Nucleus accumbens (tissue), 56 donors: Measurements from ENCODE around the gene ARFGEF3.
"Not testable (repeated sequence)": the region's sequence is repeated elsewhere in the genome, so short reads cannot be mapped to it uniquely, and the experiment has no call there.

Source experiments
- DNase-seq, 56 donors: peaks; one replicate each; lab custom pipeline; 2025; lab: John Stamatoyannopoulos, UW

The ARFGEF3 gene

GRCh38 chr6:138161338-138162110 lies at the start of gene ARFGEF3:
Gene ARFGEF3 (plus strand): TSS chr6:138161939. CDS start chr6:138162087, 148 bp downstream.
- peak in 50 of 56 donors; percentile 15 to 85 (median 64) for DNase-seq

GRCh38 chr6:138113588-138114210 lies 48.0 kb upstream of the ARFGEF3 start:
- no peak for DNase-seq

- no peak for DNase-seq
Observed at GRCh38 chr6:138115201-138115600, 46.5 kb upstream of the ARFGEF3 start.

GRCh38 chr6:138115877-138116660 lies 45.7 kb upstream of the ARFGEF3 start:
- peak in 27 of 56 donors; percentile 6 to 70 (median 30) for DNase-seq

GRCh38 chr6:138116661-138116999 lies 45.1 kb upstream of the ARFGEF3 start:
- no peak for DNase-seq

- no peak for DNase-seq
Observed at GRCh38 chr6:138117376-138117914, 44.3 kb upstream of the ARFGEF3 start.

GRCh38 chr6:138119229-138119628 lies 42.5 kb upstream of the ARFGEF3 start:
- not testable (repeated sequence) for DNase-seq

GRCh38 chr6:138119976-138120375 lies 41.8 kb upstream of the ARFGEF3 start:
- DNase-seq, result no peak

- no peak for DNase-seq
Observed at GRCh38 chr6:138124096-138124495, 37.6 kb upstream of the ARFGEF3 start.

GRCh38 chr6:138128096-138128495 lies 33.6 kb upstream of the ARFGEF3 start:
- no peak for DNase-seq

GRCh38 chr6:138129190-138129589 lies 32.5 kb upstream of the ARFGEF3 start:
- peak in 1 of 56 donors; percentile 5 for DNase-seq

GRCh38 chr6:138142806-138143205 lies 18.9 kb upstream of the ARFGEF3 start:
- no peak for DNase-seq

GRCh38 chr6:138145402-138145801 lies 16.3 kb upstream of the ARFGEF3 start:
- DNase-seq, result no peak

GRCh38 chr6:138146544-138146943 lies 15.2 kb upstream of the ARFGEF3 start:
- DNase-seq, result no peak

- DNase-seq, result no peak
Observed at GRCh38 chr6:138155443-138155842, 6.3 kb upstream of the ARFGEF3 start.

- no peak for DNase-seq
Observed at GRCh38 chr6:138157986-138158638, 3.6 kb upstream of the ARFGEF3 start.

GRCh38 chr6:138159246-138159645 lies 2.5 kb upstream of the ARFGEF3 start:
- no peak for DNase-seq

- no peak for DNase-seq
Observed at GRCh38 chr6:138160329-138161087, 1.2 kb upstream of the ARFGEF3 start.

GRCh38 chr6:138161088-138161337 lies 726 bp upstream of the ARFGEF3 start:
- peak in 9 of 56 donors; percentile 23 to 64 (median 51) for DNase-seq
